H9 (cell line): ENCODE measurements around the gene ARPP19. TPM values are rescaled to one million over a fixed set of nuclear protein-coding genes. Genes with fewer than 3 reads are reported as not detected.

ENCODE experiments used
- DNase-seq: peaks from one replicate; pipeline ENCODE4 v3.0.0-alpha.2; 2017
- H2AFZ ChIP-seq: one replicate; pipeline ENCODE4 v1.6.1; 2013; ENCODE audit warnings: mild to moderate bottlenecking, low read length, control low read depth, moderate library complexity
- H2AK5ac ChIP-seq: 2 replicates; pipeline ENCODE4 v1.6.1; 2013; ENCODE audit warnings: low read length, control low read depth, mixed read lengths; ENCODE audit not compliant: insufficient read length
- H2BK120ac ChIP-seq: one replicate; pipeline ENCODE4 v1.6.1; 2013; ENCODE audit warnings: low read depth, mild to moderate bottlenecking, low read length, control low read depth, inconsistent platforms; ENCODE audit not compliant: poor library complexity, severe bottlenecking
- H2BK12ac ChIP-seq: 2 replicates; pipeline ENCODE4 v1.6.1; 2013; ENCODE audit warnings: low read length, control low read depth, mixed read lengths, low read depth; ENCODE audit not compliant: insufficient read length
- H2BK15ac ChIP-seq: 2 replicates; pipeline ENCODE4 v1.6.1; 2013; ENCODE audit warnings: low read depth, low read length, control low read depth
- H2BK20ac ChIP-seq: one replicate; pipeline ENCODE4 v1.6.1; 2013; ENCODE audit warnings: low read depth, mild to moderate bottlenecking, low read length, control low read depth, inconsistent platforms; ENCODE audit not compliant: poor library complexity, severe bottlenecking
- H2BK5ac ChIP-seq: 2 replicates; pipeline ENCODE4 v1.6.1; 2013; ENCODE audit warnings: low read length, control low read depth, mixed read lengths; ENCODE audit not compliant: insufficient read length
- H3K14ac ChIP-seq: 2 replicates; pipeline ENCODE4 v1.6.1; 2013; ENCODE audit warnings: low read length, control low read depth; ENCODE audit not compliant: insufficient read depth
- H3K18ac ChIP-seq: 2 replicates; pipeline ENCODE4 v1.6.1; 2013; ENCODE audit warnings: low read depth, mild to moderate bottlenecking, mixed read lengths, low read length, control low read depth; ENCODE audit not compliant: insufficient read length
- H3K23ac ChIP-seq: 2 replicates; pipeline ENCODE4 v1.6.1; 2013; ENCODE audit warnings: low read length, control low read depth, mixed read lengths, low read depth; ENCODE audit not compliant: insufficient read length
- H3K23me2 ChIP-seq: 2 replicates; pipeline ENCODE4 v1.6.1; 2013; ENCODE audit warnings: low read depth, mild to moderate bottlenecking, mixed read lengths, low read length, control low read depth; ENCODE audit not compliant: insufficient read length, poor library complexity, severe bottlenecking
- H3K27ac ChIP-seq: 2 replicates; pipeline ENCODE4 v1.5.1; 2013; ENCODE audit warnings: low read length, control low read depth, mixed read lengths, low read depth; ENCODE audit not compliant: insufficient read length
- H3K27me3 ChIP-seq: 2 replicates; pipeline ENCODE4 v1.6.1; 2013; ENCODE audit warnings: low read length, control low read depth, inconsistent platforms; ENCODE audit not compliant: insufficient read depth
- H3K4ac ChIP-seq: 2 replicates; pipeline ENCODE4 v1.6.1; 2013; ENCODE audit warnings: low read depth, mild to moderate bottlenecking, control low read depth, inconsistent platforms, low read length, moderate library complexity
- H3K4me1 ChIP-seq: 2 replicates; pipeline ENCODE4 v1.6.1; 2013; ENCODE audit warnings: low read length, control low read depth, inconsistent platforms; ENCODE audit not compliant: insufficient read depth
- H3K4me2 ChIP-seq: 2 replicates; pipeline ENCODE4 v1.6.1; 2013; ENCODE audit warnings: low read length, control low read depth, mixed read lengths; ENCODE audit not compliant: insufficient read length, insufficient read depth
- H3K56ac ChIP-seq: 2 replicates; pipeline ENCODE4 v1.6.1; 2013; ENCODE audit warnings: low read depth, mild to moderate bottlenecking, mixed read lengths, low read length, control low read depth; ENCODE audit not compliant: insufficient read length
- H3K79me1 ChIP-seq: 2 replicates; pipeline ENCODE4 v1.6.1; 2013; ENCODE audit warnings: low read depth, mild to moderate bottlenecking, moderate library complexity, low read length, control low read depth, inconsistent platforms; ENCODE audit not compliant: insufficient read depth, poor library complexity, severe bottlenecking
- H3K79me2 ChIP-seq: 2 replicates; pipeline ENCODE4 v1.6.1; 2013; ENCODE audit warnings: low read length, control low read depth, inconsistent platforms; ENCODE audit not compliant: insufficient read depth
- H3K9ac ChIP-seq: 2 replicates; pipeline ENCODE4 v1.6.1; 2013; ENCODE audit warnings: low read length, control low read depth, mixed read lengths; ENCODE audit not compliant: insufficient read length; ENCODE audit errors: extremely low read depth
- H3K9me3 ChIP-seq: one replicate; pipeline ENCODE4 v1.6.1; 2013; ENCODE audit warnings: low read depth, low read length, inconsistent platforms; ENCODE audit not compliant: control insufficient read depth
- H3T11ph ChIP-seq: one replicate; pipeline ENCODE4 v1.6.1; 2013; ENCODE audit warnings: mild to moderate bottlenecking, low read length, control low read depth, inconsistent platforms
- H4K20me1 ChIP-seq: one replicate; pipeline ENCODE4 v1.6.1; 2013; ENCODE audit not compliant: control insufficient read depth, insufficient read length, insufficient read depth
- H4K5ac ChIP-seq: 2 replicates; pipeline ENCODE4 v1.6.1; 2013; ENCODE audit warnings: low read depth, mild to moderate bottlenecking, mixed read lengths, low read length, control low read depth; ENCODE audit not compliant: insufficient read length
- H4K8ac ChIP-seq: replicated peaks from 2 replicates; pipeline ENCODE4 v1.6.1; 2013; ENCODE audit warnings: low read length, control low read depth, mixed read lengths, low read depth; ENCODE audit not compliant: insufficient read length
- H4K91ac ChIP-seq: 2 replicates; pipeline ENCODE4 v1.6.1; 2013; ENCODE audit warnings: low read depth, mild to moderate bottlenecking, moderate library complexity, mixed read lengths, low read length, control low read depth; ENCODE audit not compliant: insufficient read length
- H3K27ac Mint-ChIP-seq, 3 experiments: 2 replicates in 2 of 3; 3 replicates in 1 of 3; pipeline ENCODE4 v1.8.0; 2020 to 2021; ENCODE audit warnings: mixed read lengths in 3 of 3, mild to moderate bottlenecking in 1 of 3, moderate library complexity in 1 of 3
- H3K27me3 Mint-ChIP-seq: 2 replicates; pipeline ENCODE4 v1.8.0; 2021; ENCODE audit warnings: low read depth, mild to moderate bottlenecking, moderate library complexity, mixed read lengths
- H3K36me3 Mint-ChIP-seq, 3 experiments: 2 replicates in 2 of 3; 3 replicates in 1 of 3; pipeline ENCODE4 v1.8.0; 2020 to 2021; ENCODE audit warnings: low read depth in 3 of 3, mixed read lengths in 3 of 3; ENCODE audit not compliant: insufficient read depth in 1 of 3
- H3K4me1 Mint-ChIP-seq, 2 experiments: 2 replicates each; pipeline ENCODE4 v1.8.0; 2020; ENCODE audit warnings: mixed read lengths in 2 of 2
- H3K4me3 Mint-ChIP-seq, 2 experiments: 2 replicates in 1 of 2; 3 replicates in 1 of 2; pipeline ENCODE4 v1.8.0; 2020 to 2021; ENCODE audit warnings: mild to moderate bottlenecking in 2 of 2, mixed read lengths in 2 of 2, moderate library complexity in 1 of 2
- H3K9me3 Mint-ChIP-seq, 2 experiments: 2 replicates in 1 of 2; 3 replicates in 1 of 2; pipeline ENCODE4 v1.8.0; 2020; ENCODE audit warnings: mild to moderate bottlenecking in 2 of 2, mixed read lengths in 2 of 2, moderate library complexity in 1 of 2
- CTCF ChIP-seq: fragments of 200-600 bp; sonication (generic); conservative IDR thresholded peaks from 3 replicates; pipeline ENCODE4 v1.8.0; 2021; ENCODE audit warnings: antibody characterized with exemption, mild to moderate bottlenecking
- WGBS: extraction: QIAGEN DNeasy Blood & Tissue Kit; methylation state at CpG from one replicate; pipeline ENCODE4 v1.1.7; 2013; ENCODE audit warnings: missing lambda C conversion rate, low lambda C conversion rate, mixed read lengths; ENCODE audit not compliant: insufficient read length; ENCODE audit errors: extremely low coverage; 5-methylcytosine and 5-hydroxymethylcytosine counted together
- total RNA-seq: library from RNA; stranded (reverse); gene quantifications from 2 replicates; pipeline ENCODE4 v1.2.1, GENCODE V29; 2021

Gene ARPP19
- total RNA-seq, 1 experiment from 2014 or later, result 247 TPM

- Mint-ChIP-seq H3K4me1 (peaks cover 6% of the 10 kb centered on the region in 2 experiments), H3K9me3 (no peaks in the 10 kb centered on the region), H3K27ac (no peak overlapping the region), H3K27me3 (no peaks in the 10 kb centered on the region), H3K36me3 (no peaks in the 10 kb centered on the region; a peak in 1 of 7 replicates), H3K4me3 (no peak overlapping the region)
- no peaks in the 10 kb centered on the region for H3K9me3 ChIP-seq
- H3K23ac ChIP-seq, result no peak overlapping the region
- no peak for DNase-seq
- no peak overlapping the region for H2AFZ ChIP-seq
- H3K4me2 ChIP-seq, result no peak overlapping the region
- TF ChIP-seq CTCF, result no peak
- H3K9ac ChIP-seq, result no peak overlapping the region
- H4K20me1 ChIP-seq, result no peaks in the 10 kb centered on the region
- H3K23me2 ChIP-seq, result no peaks in the 10 kb centered on the region
- no peak overlapping the region for H3K56ac ChIP-seq
- H3K79me1 ChIP-seq, result no peaks in the 10 kb centered on the region
- no peak overlapping the region for H4K8ac ChIP-seq
- no peak overlapping the region for H2BK15ac ChIP-seq
- H3K27ac ChIP-seq, result no peak overlapping the region
- H3K4ac ChIP-seq, result no peak overlapping the region
- H3K4me1 ChIP-seq, result no peaks in the 10 kb centered on the region
- H4K5ac ChIP-seq, result no peak overlapping the region
- no peak overlapping the region for H3K18ac ChIP-seq
- no peaks in the 10 kb centered on the region for H3K27me3 ChIP-seq
- no peak overlapping the region for H2AK5ac ChIP-seq
- WGBS, result no CpG with 5 or more reads among the region's 7 CpGs
- H2BK12ac ChIP-seq, result no peak overlapping the region
- H3T11ph ChIP-seq, result no peak overlapping the region
- no peak overlapping the region for H4K91ac ChIP-seq
- H3K79me2 ChIP-seq, result no peaks in the 10 kb centered on the region
- no peak overlapping the region for H2BK120ac ChIP-seq
- H3K14ac ChIP-seq, result no peak overlapping the region
- no peak overlapping the region for H2BK20ac ChIP-seq
- H2BK5ac ChIP-seq, result no peak overlapping the region
Observed at GRCh38 chr15:52584414-52584813, 15.6 kb upstream of the ARPP19 start.
